Measurements from ENCODE around the gene KRT4.

DNA sequence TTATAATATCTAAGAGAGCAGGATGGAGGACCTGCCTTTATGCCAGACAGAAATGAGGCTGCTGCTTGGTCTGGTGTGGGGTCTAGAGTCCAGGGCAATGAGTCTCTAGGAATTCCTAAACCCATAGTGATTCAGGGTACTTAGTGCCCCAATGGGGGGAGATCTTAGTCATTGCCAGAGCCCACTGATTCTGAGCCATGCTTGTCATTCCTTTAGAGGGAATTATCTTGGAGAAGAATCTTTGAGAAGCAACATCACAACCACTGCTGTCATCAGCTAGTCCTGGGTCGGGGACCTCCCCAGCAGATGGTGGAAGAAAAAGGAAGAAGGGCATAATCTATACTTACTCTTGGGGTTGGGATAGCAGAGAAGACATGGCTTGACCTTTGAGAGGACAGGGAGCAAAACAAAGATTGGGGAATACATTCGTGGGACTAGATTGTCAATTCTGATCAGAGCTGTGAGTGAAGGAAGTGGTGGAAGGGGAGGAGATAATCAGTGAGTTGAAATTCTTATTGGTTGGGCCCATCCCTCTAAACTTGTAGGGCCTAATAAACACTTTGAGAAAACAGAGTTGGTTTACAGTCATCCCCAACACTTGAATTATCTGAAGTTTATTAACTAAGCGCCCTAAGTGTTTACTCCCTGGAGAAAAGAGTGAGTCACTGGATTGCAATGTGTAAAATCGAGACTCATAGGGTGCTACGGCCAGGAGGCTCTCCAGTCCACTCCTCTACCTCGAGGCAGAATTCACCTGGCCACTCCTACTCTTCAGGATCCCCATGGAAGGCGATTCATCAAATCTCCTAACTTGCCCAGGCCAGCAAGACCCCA, 15.0 kb downstream of the KRT4 start:
- TF ChIP-seq, protein P1, sequence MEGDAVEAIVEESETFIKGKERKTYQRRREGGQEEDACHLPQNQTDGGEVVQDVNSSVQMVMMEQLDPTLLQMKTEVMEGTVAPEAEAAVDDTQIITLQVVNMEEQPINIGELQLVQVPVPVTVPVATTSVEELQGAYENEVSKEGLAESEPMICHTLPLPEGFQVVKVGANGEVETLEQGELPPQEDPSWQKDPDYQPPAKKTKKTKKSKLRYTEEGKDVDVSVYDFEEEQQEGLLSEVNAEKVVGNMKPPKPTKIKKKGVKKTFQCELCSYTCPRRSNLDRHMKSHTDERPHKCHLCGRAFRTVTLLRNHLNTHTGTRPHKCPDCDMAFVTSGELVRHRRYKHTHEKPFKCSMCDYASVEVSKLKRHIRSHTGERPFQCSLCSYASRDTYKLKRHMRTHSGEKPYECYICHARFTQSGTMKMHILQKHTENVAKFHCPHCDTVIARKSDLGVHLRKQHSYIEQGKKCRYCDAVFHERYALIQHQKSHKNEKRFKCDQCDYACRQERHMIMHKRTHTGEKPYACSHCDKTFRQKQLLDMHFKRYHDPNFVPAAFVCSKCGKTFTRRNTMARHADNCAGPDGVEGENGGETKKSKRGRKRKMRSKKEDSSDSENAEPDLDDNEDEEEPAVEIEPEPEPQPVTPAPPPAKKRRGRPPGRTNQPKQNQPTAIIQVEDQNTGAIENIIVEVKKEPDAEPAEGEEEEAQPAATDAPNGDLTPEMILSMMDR (IDR thresholded peaks at IDR 0.05), result no peak
- no peak for TF ChIP-seq POLR2A (IDR thresholded peaks at IDR 0.05)
